ENCODE data around the gene SLC6A11.
A peak's percentile ranks its signal among the peaks of the same experiment; 100 is the strongest.

The SLC6A11 gene

DNA sequence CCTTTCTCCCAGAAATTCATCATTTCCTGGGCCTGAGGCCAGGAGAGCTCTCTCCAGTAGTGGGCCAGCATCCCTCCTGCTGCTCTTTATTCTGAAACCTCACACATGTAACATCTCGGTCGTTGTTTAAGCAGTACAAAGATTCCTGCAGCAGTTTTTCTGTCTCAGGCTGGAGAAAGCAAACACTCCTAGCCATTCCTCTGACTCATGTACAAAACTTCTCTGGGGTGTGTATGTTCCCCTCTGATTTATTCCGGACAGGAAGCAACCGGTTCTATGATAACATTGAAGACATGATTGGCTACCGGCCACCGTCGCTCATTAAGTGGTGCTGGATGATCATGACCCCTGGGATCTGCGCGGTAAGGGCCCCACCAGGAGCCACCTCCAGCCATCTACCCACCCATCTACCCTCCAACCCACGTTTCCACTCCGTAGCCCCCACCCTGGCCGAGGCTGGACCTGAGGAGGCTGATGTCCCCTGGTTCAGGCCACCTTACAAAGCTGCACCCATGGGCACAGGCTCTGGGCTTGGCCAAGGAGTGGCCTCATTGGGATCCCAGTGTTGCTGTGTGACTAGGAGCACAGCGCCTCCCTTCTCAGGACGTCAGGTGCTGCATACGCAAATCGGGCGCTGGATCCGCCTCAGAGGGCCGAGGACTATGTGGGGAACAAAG is 117.9 kb downstream of the SLC6A11 start:
- DNase-seq: no peak

DNA sequence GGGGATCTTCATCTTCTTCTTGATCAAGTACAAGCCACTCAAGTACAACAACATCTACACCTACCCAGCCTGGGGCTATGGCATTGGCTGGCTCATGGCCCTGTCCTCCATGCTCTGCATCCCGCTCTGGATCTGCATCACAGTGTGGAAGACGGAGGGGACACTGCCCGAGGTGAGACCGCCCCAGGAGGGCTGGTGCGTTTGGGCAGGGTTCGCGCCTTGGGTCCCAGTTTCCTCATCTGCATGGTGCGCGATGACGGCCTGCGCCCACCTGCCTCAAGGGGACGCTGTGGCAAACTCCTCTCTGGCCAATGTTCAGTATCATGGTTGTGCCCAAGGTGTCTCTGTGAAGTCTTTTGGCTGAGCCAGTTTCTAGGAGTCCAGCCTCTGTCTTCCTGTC is 119.0 kb downstream of the SLC6A11 start:
- DNase-seq: no peak

DNA sequence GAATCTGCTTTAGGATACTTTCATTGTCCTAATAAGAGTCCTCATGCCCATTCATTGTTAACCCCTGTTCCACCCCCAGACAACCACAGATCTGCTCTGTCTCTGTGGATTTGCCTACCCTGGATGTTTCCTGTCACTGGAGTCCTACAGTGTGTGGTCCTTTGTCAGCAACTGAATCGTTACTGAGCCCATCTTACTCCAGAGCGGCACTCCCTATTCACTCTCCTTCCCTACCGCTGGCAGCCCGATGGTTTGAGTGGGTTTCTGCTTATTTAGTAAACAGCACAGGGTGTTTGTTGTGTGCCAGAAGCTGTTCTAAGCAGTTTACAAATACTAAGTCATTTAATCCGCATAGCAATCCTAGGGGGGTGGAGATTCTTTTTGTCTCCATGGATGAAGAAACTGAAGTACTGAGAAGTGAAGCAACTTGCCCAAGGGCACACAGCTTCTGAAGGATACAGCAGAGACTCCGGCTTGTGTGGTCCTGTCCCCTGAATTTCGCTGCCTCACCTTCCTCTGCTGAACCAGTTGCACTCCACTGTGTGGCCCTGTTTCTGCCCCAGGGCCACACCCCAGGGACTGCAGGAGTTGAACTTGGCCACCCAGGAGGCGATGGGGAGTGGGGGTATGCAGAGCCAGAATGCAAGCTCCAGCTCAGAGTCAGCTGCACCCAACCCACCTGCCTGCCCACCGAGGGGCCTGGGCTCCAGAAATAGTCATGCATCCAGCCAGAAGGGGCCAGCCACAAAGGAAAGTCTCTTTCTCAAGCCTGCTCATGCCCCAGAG is 120.0 kb downstream of the SLC6A11 start:
- DNase-seq: no peak

DNA sequence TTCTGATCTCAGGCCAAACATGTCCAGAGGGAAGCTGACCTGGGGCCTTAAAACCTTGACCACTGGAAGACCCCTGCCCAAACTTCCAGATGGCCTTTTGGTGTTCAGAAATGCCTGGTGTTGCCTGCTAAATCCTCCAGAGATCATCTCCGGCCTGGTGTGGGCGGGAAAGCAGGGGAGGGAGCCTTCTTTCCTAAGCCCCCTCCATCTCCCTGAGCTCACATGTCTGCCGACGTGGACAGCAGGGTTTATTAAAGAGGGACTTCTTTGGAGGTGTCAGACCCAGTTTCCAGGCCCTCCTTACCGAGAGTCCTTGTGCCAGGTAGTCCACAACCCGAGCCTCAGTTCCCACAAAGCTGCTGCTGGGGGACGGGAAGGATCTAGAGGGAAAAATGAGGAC is 120.7 kb downstream of the SLC6A11 start:
- DNase-seq: no peak

DNA sequence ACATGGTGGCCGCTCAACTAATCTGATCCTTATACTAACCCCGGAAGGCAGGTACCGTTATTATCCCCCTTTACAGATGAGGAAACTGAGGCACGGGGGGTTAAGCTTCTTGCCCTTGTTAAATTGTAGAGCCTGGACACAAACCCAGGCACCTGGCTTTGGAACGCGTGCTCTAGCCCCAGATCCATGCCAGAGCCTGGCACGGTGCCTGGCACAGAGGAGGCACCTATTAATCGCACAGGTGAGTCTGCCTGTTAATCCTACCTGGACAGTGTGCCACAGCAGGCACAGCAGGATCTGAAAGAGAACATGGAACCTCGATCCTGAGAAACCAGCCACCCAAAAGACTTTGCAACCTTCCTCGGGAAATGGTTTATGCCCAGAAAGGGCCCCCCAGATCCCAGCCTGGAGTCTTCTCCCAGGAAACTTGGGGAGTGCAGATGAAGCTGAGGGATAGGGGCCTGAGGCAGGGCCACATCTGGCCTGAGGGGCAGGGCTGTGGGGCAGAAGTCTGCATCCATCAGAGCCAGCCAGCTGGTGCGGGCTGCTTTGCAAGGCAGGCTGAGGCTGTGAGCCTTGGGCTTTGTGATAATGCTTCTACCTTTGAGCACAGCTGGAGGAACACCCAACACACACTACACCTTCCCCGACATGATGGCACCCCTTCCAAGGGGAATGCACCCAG is 121.3 kb downstream of the SLC6A11 start:
- DNase-seq: no peak

DNA sequence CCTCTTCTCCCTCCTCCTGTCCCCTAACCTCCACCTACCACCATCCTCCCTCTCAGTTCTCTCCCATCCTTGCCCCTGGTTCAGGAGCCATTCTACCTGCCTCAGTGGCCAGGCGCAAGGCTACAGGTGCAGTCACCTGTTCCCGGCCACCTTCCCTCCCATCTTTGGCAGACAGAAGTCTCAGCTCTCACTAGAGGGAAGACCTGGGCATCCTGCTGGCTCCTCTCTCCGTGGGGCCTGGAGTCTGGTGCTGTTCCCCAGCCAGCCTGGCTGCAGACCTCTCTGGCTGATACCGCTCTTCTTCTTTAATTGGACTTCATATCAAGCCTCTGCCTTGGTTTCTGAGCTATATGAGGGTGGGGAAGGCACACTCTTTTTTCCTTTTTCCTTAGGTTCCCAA is 123.5 kb downstream of the SLC6A11 start:
- DNase-seq: no peak

DNA sequence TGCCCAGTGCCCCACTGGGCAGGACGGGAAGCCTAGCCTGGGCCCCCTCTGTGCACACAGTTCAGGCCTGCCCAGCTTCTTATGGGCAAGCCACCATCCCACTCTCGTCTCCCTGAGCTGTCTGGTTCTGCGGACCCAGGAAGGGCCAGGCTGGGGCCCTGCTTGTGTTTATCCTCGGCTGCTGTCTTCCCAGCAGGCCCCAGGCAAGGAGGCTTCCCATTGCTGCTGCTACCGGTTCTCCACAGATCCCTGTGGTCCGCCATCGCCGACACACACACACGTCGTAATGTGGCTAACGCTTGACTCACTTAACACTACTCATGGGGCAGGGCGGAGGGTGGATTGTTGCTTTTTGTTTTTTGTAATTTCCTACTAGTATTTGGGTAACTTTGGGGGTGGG is 124.1 kb downstream of the SLC6A11 start:
- DNase-seq: no peak

DNA sequence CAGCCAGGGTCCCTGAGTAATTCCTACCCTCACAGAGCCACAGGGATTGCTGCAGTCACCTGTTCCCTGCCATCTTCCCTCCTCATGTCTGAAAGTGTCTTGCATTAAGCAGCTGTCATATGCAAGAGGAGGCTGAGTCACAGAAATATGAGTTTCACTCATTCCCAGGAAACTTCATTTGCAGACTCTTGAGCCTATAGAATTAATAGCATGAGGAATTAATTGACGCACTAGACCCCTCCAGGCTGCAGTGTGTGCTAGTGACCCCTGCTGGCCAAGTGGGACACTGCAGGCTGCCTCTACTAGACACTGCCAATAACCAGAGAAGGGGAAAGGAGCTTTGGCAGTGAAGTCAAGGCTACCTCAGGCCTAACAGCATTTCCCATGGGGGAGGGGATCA is 125.9 kb downstream of the SLC6A11 start:
- peak in 1 of 2 experiments; percentile 37 for DNase-seq

DNA sequence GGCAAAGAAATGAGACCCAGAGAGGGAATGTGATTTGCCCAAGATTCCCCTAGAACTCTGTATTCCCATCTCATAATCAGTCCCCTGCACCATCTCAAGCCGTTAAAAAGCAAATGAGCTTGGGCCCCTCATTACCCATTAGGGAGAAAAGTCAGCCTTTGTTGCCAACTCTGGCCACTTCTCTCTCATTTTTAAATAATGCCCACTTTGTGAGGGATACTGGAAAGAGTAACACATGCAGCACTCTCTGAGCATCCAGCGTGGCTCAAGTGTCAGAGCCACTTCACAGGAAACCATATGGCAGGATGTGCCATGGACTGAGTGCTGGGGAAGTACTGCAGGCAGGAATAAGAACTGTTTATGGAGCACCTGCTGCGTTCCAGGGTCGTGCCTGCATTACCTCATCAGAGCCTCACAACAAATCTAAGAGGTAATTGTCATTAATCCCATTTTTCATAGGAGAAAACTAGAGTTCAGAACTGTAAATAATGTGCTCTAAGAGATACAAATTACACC is 126.7 kb downstream of the SLC6A11 start:
- no peak for DNase-seq

DNA sequence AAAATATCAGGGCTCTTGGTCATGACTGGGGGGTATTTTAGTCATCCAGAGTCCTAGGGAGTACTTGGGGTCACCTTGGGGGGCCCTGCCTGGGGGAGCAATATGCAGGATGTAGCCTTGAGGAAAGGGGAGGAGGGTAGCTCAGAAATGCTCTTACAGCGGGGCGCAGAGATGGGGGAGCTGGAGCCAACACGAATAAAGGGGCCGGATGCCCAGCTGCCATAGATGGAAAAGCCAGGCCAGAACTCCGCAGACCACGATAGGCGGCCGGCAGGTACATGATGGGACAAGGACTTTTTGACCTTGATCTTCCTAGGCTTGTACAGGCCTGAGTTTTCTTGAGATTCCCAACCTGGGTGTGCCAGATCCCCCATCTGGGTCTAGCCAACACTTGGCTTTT is 128.8 kb downstream of the SLC6A11 start:
- no peak for DNase-seq

DNA sequence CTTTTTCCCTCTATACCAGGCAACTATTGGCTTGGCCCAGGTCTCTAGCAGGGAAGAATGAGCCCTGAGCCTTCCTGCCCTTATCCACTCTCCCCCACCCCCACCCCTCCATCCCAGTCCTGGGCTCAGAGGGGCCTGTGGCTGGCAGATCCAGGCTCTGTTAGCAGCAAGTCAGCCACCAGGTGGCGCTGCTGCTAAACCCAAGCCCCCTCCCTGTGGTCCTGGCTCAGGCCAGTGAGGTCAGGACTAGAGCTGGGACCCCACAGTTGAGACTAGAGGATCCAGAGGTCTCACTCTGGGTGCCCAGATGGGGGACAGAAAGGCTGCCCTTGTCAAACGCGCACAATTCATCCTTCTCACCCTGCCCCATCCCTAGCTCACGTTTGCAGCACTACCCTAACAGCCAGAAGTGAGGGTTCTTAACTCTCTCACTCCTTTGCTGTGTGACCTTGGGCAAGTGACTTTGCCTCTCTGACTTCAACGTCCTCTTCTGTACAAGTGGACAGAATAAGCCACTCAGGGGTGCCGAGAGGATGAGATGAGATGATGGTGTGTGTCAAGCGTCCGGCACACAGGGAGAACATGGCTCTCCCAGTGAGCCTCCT is 129.8 kb downstream of the SLC6A11 start:
- DNase-seq: peak in 1 of 2 experiments; percentile 76

DNA sequence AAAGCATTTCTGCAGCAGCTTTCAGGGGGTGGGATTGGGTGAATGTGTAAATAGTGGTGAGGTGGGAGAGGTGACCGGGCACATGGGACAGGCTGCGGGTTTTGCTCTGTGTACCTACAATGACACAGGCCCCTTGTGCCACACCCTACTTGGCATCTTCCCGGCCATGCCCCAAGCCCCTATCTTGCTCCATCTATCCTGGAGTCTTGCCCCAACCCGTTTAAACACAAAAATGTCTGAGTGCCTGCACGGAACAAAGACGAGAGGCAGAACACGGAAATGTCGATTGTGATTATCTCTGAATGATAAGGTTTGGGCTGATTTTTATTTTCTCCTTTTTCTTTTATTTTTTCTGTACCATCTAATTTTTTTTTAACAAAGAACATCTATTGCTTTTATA is 130.5 kb downstream of the SLC6A11 start:
- no peak for DNase-seq

DNA sequence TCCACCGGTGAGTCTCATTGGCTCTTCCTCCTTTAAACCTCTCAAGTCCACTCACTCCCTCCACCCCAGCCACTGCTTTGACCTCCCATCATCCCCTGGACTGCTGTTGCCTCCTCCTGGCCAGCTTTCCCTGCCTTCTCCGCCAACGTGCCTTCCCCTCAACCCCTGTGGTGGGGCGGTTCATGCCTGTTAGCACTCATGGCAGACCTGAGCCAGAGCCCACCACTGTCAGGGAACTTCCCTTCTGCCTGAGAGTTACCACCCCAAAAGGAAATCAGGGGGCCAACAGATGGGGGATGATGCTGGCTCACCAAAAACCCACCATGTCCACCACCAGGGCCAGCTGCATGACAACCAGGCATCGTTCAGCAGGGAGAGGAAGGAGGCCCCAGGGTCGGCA is 132.3 kb downstream of the SLC6A11 start:
- DNase-seq: no peak

DNA sequence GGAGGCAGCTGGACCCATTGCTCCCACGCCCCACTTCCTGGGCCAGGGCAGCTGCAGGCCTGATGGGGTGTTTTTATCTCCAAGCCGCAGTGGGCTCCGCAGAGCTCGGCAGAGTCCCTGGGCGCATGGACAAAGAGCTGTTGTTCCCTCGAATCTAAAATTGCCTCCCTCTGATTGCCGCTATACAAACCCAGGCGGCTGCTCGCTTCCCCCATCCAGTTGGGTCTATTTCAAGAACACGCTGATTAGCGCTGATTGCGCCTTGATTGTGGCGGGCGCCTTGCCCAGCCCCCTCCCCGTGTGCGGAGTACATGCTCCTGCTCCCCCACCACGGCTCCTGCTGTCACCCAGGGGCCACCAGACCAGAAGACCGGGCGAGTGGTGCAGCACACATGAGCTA is 133.2 kb downstream of the SLC6A11 start:
- DNase-seq: peak; percentile 3 to 43

DNA sequence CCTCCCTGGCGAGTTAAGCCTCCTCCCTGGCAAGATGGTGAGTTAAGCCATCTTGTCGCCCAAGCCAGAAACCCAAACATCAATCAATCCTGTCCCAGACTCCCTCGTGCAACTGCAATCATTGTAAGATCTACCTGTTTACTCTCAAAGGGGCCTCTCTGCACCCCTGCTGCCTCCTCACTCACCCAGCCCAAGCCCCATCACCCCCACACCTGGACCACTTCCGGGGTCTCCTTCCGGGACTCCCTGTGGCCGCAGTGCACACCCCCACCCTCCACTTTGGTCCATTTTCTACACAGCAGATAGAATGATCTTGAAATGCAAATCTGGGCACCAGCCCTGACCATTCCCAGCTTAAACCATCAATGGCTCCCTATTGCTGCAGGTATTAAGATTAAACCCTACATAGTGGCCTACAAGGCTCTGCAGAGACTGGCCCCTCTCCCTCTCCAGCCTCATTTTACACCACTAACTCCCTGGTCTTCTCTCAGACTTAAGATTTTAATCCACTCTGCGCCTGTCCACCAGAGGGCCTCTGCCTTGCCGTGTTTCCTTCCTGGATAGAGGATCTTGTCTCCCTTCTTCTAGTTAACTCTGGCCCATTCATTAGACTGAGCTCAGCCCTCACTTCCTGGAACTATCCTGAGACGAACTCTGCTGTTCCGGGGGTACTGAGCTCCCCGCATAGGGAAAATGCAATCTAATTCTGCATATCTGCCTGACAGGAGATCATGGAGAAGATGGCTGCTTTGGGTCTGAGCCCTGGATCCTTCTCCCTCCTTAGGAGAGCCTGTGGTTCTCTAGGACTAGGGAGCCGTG is 134.7 kb downstream of the SLC6A11 start:
- peak in 1 of 2 experiments; percentile 56 for DNase-seq

DNA sequence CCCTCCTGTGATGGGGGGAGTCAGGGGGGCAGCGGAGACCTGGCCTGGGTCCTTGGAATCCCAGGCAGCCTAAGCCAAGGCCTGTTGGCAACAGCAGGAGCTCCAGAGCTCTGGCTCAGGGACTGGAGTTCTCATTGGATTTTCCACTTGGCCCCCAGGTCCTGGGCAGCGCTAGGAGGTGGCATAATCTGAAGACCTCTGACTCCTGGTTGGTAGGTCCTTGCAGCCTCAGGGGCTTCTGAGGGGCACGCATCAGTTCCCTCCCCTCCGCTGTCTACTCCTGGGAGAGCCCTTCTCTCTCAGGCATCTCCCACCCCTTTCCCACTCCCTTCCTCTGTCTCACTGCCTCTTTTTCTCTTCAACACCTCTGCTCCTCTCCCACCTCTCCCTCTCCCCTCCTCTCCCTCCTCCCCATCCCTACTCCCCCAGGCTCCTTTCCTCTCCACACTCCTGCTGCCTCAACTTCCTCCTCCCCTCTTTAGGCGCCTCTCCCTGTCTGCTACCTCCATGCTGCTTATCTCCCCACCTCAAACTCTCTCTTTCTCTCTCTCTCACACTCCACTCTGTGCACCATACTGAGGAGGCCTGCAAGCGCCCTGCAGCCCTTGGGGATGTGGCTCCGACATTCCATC is 135.4 kb downstream of the SLC6A11 start:
- no peak for DNase-seq

DNA sequence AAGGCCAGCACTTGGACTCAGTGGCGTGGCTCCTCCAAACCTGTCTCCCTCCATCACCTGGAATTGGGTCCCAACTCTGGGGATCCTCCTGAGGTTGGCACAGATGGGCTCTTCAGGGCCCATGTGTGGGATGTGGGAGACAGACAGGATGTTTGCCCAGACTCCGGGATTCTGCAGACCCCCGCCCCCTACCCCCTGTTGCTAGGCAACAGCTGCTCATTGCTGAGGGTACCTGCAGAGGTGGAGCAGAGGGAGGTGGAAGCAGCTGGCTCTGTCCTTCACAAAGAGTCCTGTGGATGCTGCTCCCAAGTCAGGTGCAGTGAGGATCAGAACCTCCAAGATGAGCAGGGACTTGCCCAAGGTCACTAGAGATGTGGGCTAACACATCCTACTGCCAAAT is 136.5 kb downstream of the SLC6A11 start:
- DNase-seq: no peak

DNA sequence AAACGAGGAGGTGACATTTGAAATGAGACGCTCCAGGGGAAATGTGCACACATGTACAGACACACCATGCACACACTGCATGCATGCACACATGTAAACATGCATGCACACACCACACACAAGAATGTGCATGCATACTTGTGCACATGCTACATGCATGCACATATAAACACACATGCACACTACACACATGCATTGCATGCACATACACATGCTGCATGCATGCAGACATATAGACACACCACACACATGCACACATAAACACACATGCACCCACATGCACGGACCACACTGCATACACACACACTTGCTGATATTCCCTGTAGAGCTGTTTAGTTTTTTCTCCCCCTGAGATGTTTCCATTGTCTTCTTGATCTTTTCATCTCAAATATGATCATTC is 138.7 kb downstream of the SLC6A11 start:
- DNase-seq: no peak

DNA sequence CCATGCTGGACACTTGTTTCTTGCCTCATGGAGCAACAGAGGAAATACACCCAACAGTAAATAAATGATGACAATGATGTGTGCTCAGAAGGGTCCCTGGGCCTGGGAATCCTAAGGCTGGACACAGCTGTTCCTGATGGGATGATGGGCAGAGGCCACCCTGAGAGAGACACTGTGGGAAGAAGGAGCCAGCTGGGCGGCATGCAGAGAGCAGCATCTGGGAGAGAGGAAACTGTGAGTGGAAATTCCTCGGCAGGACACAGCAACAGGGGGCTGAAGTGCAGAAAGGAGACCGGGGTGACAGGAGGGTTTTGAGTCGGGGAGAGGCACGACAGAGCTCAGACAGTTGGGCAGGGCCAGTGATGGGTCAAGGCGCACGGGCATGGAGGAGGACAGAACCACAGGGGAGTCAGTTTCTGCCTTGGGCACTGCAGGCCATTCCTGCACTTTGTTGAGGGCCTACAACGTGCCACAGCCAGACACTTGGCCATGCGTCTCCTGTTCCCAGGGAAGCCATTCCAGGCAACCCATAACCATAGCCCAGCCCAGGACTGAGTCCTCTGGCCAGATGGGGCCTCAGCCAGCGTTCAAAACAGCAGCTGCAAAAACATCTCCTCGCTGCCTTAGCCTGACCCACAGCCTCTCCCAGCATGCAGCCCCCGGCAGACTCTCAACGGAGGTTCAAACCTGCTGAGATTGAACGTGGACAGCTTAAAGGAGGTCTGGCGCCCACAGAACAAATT is 139.9 kb downstream of the SLC6A11 start:
- no peak for DNase-seq

DNA sequence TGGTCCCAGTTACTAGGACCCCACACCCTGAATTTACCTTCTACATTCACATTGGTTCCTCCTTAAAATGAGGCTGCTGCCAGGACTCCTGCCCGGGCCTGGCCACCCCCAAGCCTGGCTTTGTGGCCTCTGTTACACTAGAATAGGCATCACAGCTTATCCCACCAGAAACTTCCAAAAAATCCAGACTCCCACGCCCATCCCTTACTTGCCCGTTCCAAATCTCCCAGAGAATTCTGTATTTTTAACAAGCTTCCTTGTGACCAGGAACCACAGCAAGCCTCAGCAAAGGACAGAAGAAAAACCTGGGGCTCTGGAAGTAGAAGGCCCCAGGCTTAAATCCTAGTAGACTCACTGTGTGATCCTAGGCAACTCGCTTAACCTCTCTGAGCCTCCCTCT is 140.5 kb downstream of the SLC6A11 start:
- DNase-seq: no peak

DNA sequence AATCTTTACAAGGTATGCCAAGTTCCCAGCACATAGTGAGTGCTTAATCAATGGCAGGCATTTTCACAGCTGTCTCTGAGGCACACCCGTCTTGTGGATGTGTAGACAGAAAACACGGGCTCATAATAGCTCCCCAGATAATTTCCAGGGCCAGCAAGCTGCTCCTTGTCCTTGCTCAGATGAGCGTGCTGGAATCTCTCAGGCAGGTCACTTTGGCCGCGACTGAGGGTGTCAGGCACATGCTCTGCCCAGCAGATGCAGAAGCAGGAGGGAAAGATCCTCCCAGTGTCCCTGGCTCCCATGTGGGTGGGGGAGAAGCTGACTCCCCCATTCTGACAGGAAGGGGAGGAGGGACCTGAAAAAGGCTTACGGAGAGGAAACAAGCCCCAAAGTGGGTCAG is 141.0 kb downstream of the SLC6A11 start:
- DNase-seq: no peak
